HCT116 (cell line): ENCODE measurements around the gene PRXL2A. TPM values are rescaled to one million over a fixed set of nuclear protein-coding genes. Genes with fewer than 3 reads are reported as not detected.

ENCODE experiments used
- ATAC-seq: fragments of 200-7000 bp; cut with Tn5 transposase; 2 replicates; pipeline ENCODE4 v1.9.1; 2020; ENCODE audit warnings: mild to moderate bottlenecking, moderate library complexity
- BruUV-seq: library from RNA; stranded (reverse); fragments of 400-500 nt; replicated peaks from 2 replicates; lab custom pipeline; 2021; lab: Mats Ljungman, UMichigan
- CTCF ChIA-PET: fragments of 300-600 bp; sonication (Branson Sonifier 250); formaldehyde crosslinking; loops from one replicate; lab custom pipeline; 2021; ENCODE audit warnings: antibody characterized with exemption; lab: Charles Lee
- POLR2A ChIA-PET: fragments of 300-600, 350-600 bp; sonication (Branson Sonifier 250); formaldehyde crosslinking; loops from one replicate; lab custom pipeline; 2021; ENCODE audit warnings: antibody characterized with exemption; lab: Charles Lee
- RAD21 ChIA-PET, 2 experiments: fragments of 300-600 bp; sonication (Branson Sonifier 250); formaldehyde crosslinking; loops; one replicate each; lab custom pipeline; 2023; ENCODE audit warnings: low total read pairs in 2 of 2; ENCODE audit not compliant: uncharacterized antibody in 2 of 2, unreplicated experiment in 2 of 2, low non-redundant PET in 1 of 2; lab: Charles Lee
- DNase-seq: peaks from one replicate; pipeline ENCODE4 v3.0.0-alpha.2; 2010; ENCODE audit warnings: low read depth, low spot score
- H2AFZ ChIP-seq: fragments of 200-600 bp; shearing (Covaris generic), sonication (generic); 2 replicates; pipeline ENCODE4 v1.6.1; 2017; ENCODE audit warnings: low read depth, mixed run types, mixed read lengths, antibody characterized with exemption, low read length; ENCODE audit not compliant: poor library complexity, severe bottlenecking
- H3K27ac ChIP-seq: 2 replicates; pipeline ENCODE4 v1.5.1; 2012; ENCODE audit warnings: low read depth, low read length
- H3K27me3 ChIP-seq: fragments of 200-600 bp; sonication (generic); 2 replicates; pipeline ENCODE4 v1.6.1; 2016; ENCODE audit warnings: mixed run types, low read length, mixed read lengths; ENCODE audit not compliant: insufficient read depth
- H3K36me3 ChIP-seq, 2 experiments: fragments of 200-500 bp in 1 of 2; fragments of 200-600 bp in 1 of 2; sonication (Bioruptor generic) in 1 of 2; sonication (generic) in 1 of 2; 2 replicates each; pipeline versions ENCODE4 v1.5.1 to v1.6.1; 2014 to 2016; ENCODE audit warnings: low read length in 2 of 2, inconsistent platforms in 1 of 2, mixed read lengths in 1 of 2, mixed run types in 1 of 2; ENCODE audit not compliant: insufficient read depth in 2 of 2, control insufficient read depth in 1 of 2
- H3K4me1 ChIP-seq, 2 experiments: fragments of 200-600 bp in 1 of 2; sonication (generic) in 1 of 2; 2 replicates each; pipeline versions ENCODE4 v1.5.1 to v1.6.1; 2012 to 2017; ENCODE audit warnings: low read length in 2 of 2, inconsistent platforms in 1 of 2, mild to moderate bottlenecking in 1 of 2, mixed read lengths in 1 of 2, mixed run types in 1 of 2, moderate library complexity in 1 of 2; ENCODE audit not compliant: insufficient read depth in 2 of 2, control insufficient read depth in 1 of 2
- H3K4me2 ChIP-seq: fragments of 200-600 bp; sonication (generic); 2 replicates; pipeline ENCODE4 v1.6.1; 2017; ENCODE audit warnings: mixed run types, low read length, mixed read lengths
- H3K4me3 ChIP-seq, 2 experiments: fragments of 200-600 bp in 1 of 2; sonication (generic) in 1 of 2; replicated peaks in 1 of 2; 2 replicates each; pipeline ENCODE4 v1.5.1; 2011 to 2016; ENCODE audit warnings: low read length in 2 of 2, control low read depth in 1 of 2, low read depth in 1 of 2, mild to moderate bottlenecking in 1 of 2, mixed read lengths in 1 of 2, mixed run types in 1 of 2
- H3K79me2 ChIP-seq: fragments of 200-600 bp; sonication (generic); 2 replicates; pipeline ENCODE4 v1.6.1; 2017; ENCODE audit warnings: mild to moderate bottlenecking, mixed run types, low read length, moderate library complexity, mixed read lengths; ENCODE audit not compliant: insufficient read depth
- H3K9ac ChIP-seq: fragments of 200-600 bp; sonication (generic); 2 replicates; pipeline ENCODE4 v1.6.1; 2016; ENCODE audit warnings: low read length, mixed read lengths
- H3K9me2 ChIP-seq: fragments of 200-600 bp; sonication (generic), shearing (Covaris generic); 2 replicates; pipeline ENCODE4 v1.6.1; 2017; ENCODE audit warnings: mixed run types, mild to moderate bottlenecking, moderate library complexity; ENCODE audit not compliant: insufficient read depth
- H3K9me3 ChIP-seq, 2 experiments: fragments of 200-500 bp in 1 of 2; fragments of 200-600 bp in 1 of 2; sonication (Bioruptor generic) in 1 of 2; sonication (generic) in 1 of 2; 2 replicates each; pipeline ENCODE4 v1.6.1; 2014 to 2017; ENCODE audit warnings: low read length in 2 of 2, mixed read lengths in 2 of 2, inconsistent platforms in 1 of 2, low read depth in 1 of 2, mild to moderate bottlenecking in 1 of 2, mixed run types in 1 of 2, moderate library complexity in 1 of 2; ENCODE audit not compliant: control insufficient read depth in 1 of 2, insufficient read depth in 1 of 2
- H4K20me1 ChIP-seq: fragments of 200-600 bp; sonication (generic), shearing (Covaris generic); 2 replicates; pipeline ENCODE4 v1.6.1; 2017; ENCODE audit warnings: mixed run types, mild to moderate bottlenecking, moderate library complexity; ENCODE audit not compliant: insufficient read depth
- CBX3 ChIP-seq: IDR thresholded peaks from 2 replicates; pipeline ENCODE4 v1.6.1; 2012; ENCODE audit warnings: low read depth
- CEBPB ChIP-seq: IDR thresholded peaks from 2 replicates; pipeline ENCODE4 v1.6.1; 2012; ENCODE audit warnings: low read depth
- CTCF ChIP-seq, 3 experiments: fragments of 200-600 bp in 1 of 3; sonication (generic) in 1 of 3; IDR thresholded peaks in 2 of 3; conservative IDR thresholded peaks in 1 of 3; 2 replicates each; pipeline ENCODE4 v1.5.1; 2012 to 2017; ENCODE audit warnings: low read depth in 2 of 3, low read length in 2 of 3, antibody characterized with exemption in 1 of 3, borderline replicate concordance in 1 of 3, control low read depth in 1 of 3, mild to moderate bottlenecking in 1 of 3, mixed read lengths in 1 of 3, mixed run types in 1 of 3, moderate library complexity in 1 of 3; ENCODE audit not compliant: insufficient read depth in 1 of 3
- EGR1 ChIP-seq: IDR thresholded peaks from 2 replicates; pipeline ENCODE4 v1.6.1; 2012; ENCODE audit warnings: low read depth
- EZH2 ChIP-seq: fragments of 200-600 bp; sonication (generic); IDR thresholded peaks from 2 replicates; pipeline ENCODE4 v1.6.1; 2017; ENCODE audit warnings: antibody characterized with exemption, mixed run types
- EZH2phosphoT487 ChIP-seq: fragments of 200-600 bp; IDR thresholded peaks from 2 replicates; pipeline ENCODE4 v1.6.1; 2018; ENCODE audit warnings: antibody characterized with exemption, borderline replicate concordance
- FOSL1 ChIP-seq: IDR thresholded peaks from 2 replicates; pipeline ENCODE4 v1.6.1; 2012; ENCODE audit warnings: low read depth
- POLR2AphosphoS5 ChIP-seq: IDR thresholded peaks from 2 replicates; pipeline ENCODE4 v1.6.1; 2011; ENCODE audit warnings: mild to moderate bottlenecking, low read depth, low read length, moderate library complexity
- RAD21 ChIP-seq: IDR thresholded peaks from 2 replicates; pipeline ENCODE4 v1.6.1; 2012; ENCODE audit warnings: low read depth, mild to moderate bottlenecking
- SIN3A ChIP-seq: IDR thresholded peaks from 2 replicates; pipeline ENCODE4 v1.6.1; 2012; ENCODE audit warnings: low read depth
- SRF ChIP-seq: IDR thresholded peaks from 2 replicates; pipeline ENCODE4 v1.6.1; 2012; ENCODE audit warnings: low read depth
- TCF7L2 ChIP-seq: IDR thresholded peaks from 2 replicates; pipeline ENCODE4 v1.7.0; 2011; ENCODE audit warnings: borderline replicate concordance, inconsistent platforms; ENCODE audit not compliant: insufficient read depth, insufficient read length; ENCODE audit errors: extremely low read depth
- ZBTB33 ChIP-seq: IDR thresholded peaks from 2 replicates; pipeline ENCODE4 v1.6.1; 2011; ENCODE audit warnings: mild to moderate bottlenecking, low read length, moderate library complexity; ENCODE audit not compliant: insufficient replicate concordance; ENCODE audit errors: extremely low read depth
- ZFX ChIP-seq: fragments of 450-650 bp; IDR thresholded peaks from 2 replicates; pipeline ENCODE4 v1.6.1; 2017
- ZNF274 ChIP-seq: fragments of 200-500 bp; sonication (Bioruptor generic); IDR thresholded peaks from 2 replicates; pipeline ENCODE4 v1.6.1; 2014; ENCODE audit warnings: mild to moderate bottlenecking, low read depth, low read length, inconsistent platforms
- intact Hi-C: fragments of 100-400 bp; cut with micrococcal nuclease; formaldehyde crosslinking; loops from 2 replicates; pipeline ENCODE4 v1.10.0; 2022
- total RNA-seq: library from RNA; stranded (reverse); gene quantifications from one replicate; pipeline ENCODE4 v1.2.1, GENCODE V29; 2021; ENCODE audit not compliant: unreplicated experiment
- TF ChIP-seq, protein P1 (sequence below): IDR thresholded peaks from 2 replicates; pipeline ENCODE4 v1.6.1; 2012
- TF ChIP-seq, protein P2 (sequence below): IDR thresholded peaks from 2 replicates; pipeline ENCODE4 v1.6.1; 2012

PRXL2A gene
- total RNA-seq, 1 experiment from 2014 or later: 4.9 TPM

- ChIA-PET CTCF (interaction anchor here (1.7 kb wide), 2 partner anchors 9 to 52 kb away, joined by 6 to 9 read pairs; no protein-coding TSS in a partner anchor), POLR2A (interaction anchor here (0.6 to 0.7 kb wide), 2 partner anchors 30 to 130 kb away, joined by 3 read pairs; no protein-coding TSS in a partner anchor), RAD21 (no interaction called here)
- no peaks in the 10 kb centered on the region for H3K27me3 ChIP-seq
- BruUV-seq: TSS peak; percentile 87
- H3K4me3 ChIP-seq: peak overlapping the region; percentile 53 to 64
- peaks cover 40% of the 10 kb centered on the region for H3K79me2 ChIP-seq
- intact Hi-C loops: no loop called here
- TF ChIP-seq ZFX (no peak), RAD21 (no peak), ZBTB33 (no peak), EZH2phosphoT487 (no peak), EGR1 (no peak), TCF7L2 (no peak), CTCF (IDR thresholded peaks at IDR 0.05 in 2 of 3, conservative IDR thresholded peaks at IDR 0.05 in 1 of 3; ENCODE audit: borderline replicate concordance in 1 of 3, insufficient read depth in 1 of 3, low read depth in 2 of 3, low read length in 2 of 3) (no peak), POLR2AphosphoS5 (no peak), CEBPB (no peak), SRF (no peak), FOSL1 (no peak), CBX3 (no peak), EZH2 (no peak), ZNF274 (no peak), SIN3A (no peak)
- TF ChIP-seq, protein P1, sequence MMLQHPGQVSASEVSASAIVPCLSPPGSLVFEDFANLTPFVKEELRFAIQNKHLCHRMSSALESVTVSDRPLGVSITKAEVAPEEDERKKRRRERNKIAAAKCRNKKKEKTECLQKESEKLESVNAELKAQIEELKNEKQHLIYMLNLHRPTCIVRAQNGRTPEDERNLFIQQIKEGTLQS: no peak
- TF ChIP-seq, protein P2, sequence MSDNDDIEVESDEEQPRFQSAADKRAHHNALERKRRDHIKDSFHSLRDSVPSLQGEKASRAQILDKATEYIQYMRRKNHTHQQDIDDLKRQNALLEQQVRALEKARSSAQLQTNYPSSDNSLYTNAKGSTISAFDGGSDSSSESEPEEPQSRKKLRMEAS: no peak
- H3K4me2 ChIP-seq: peak overlapping the region; percentile 76
- H3K9me2 ChIP-seq: no peaks in the 10 kb centered on the region
- no peaks in the 10 kb centered on the region for H3K36me3 ChIP-seq
- peak overlapping the region; percentile 40 for H3K27ac ChIP-seq
- H3K4me1 ChIP-seq: peaks cover 28 to 47% of the 10 kb centered on the region in 2 experiments
- ATAC-seq (no peak), DNase-seq (no peak)
- no peaks in the 10 kb centered on the region for H4K20me1 ChIP-seq
- no peak overlapping the region for H2AFZ ChIP-seq
- H3K9ac ChIP-seq: peak overlapping the region; percentile 69
- peaks cover 0 to 5% of the 10 kb centered on the region in 2 experiments; a peak in 1 of 4 replicates for H3K9me3 ChIP-seq
Measured at GRCh38 chr10:80453056-80453841, 44.9 kb downstream of the PRXL2A start.
